T-helper 2 cell treated with Interferon-gamma antibody and Interleukin-4, amounts not matched to agents 100 ng/mL and 5 ng/mL, for 36 hours (primary cell): ENCODE measurements around the gene SLC46A2. TPM values are rescaled to one million over a fixed set of nuclear protein-coding genes. Genes with fewer than 3 reads are reported as not detected.

Source experiments
- intact Hi-C: fragments of 100-400 bp; cut with micrococcal nuclease; formaldehyde crosslinking; loops from one replicate; pipeline ENCODE4 v1.15.1; 2023
- total RNA-seq: library from RNA; stranded (reverse); gene quantifications from 2 replicates; pipeline ENCODE4 v1.2.3, GENCODE V29; 2022

SLC46A2 gene
- total RNA-seq = not detected in 2 replicates

- intact Hi-C loops = no loop called here
These were observed at the start of gene SLC46A2 for GRCh38 chr9:112890106-112891081. TSS of gene SLC46A2 (minus strand) at chr9:112890876. CDS start at chr9:112890681, 195 bp downstream.

GRCh38 chr9:112939418-112939817, 48.7 kb upstream of the SLC46A2 start:
- intact Hi-C loops = no loop called here

GRCh38 chr9:112933696-112934095, 43.0 kb upstream of the SLC46A2 start:
- intact Hi-C loops = no loop called here

- intact Hi-C loops = no loop called here
These were observed 34.5 kb upstream of the SLC46A2 start for GRCh38 chr9:112925058-112925641.

- intact Hi-C loops = no loop called here
These were observed 30.9 kb upstream of the SLC46A2 start for GRCh38 chr9:112921549-112921948.

GRCh38 chr9:112917987-112918362, 27.3 kb upstream of the SLC46A2 start:
- intact Hi-C loops = no loop called here

- intact Hi-C loops = no loop called here
These were observed 26.6 kb upstream of the SLC46A2 start for GRCh38 chr9:112917047-112917986.

- intact Hi-C loops = no loop called here
These were observed 23.8 kb upstream of the SLC46A2 start for GRCh38 chr9:112914524-112914923.

- intact Hi-C loops = no loop called here
These were observed 22.6 kb upstream of the SLC46A2 start for GRCh38 chr9:112913326-112913725.

- intact Hi-C loops = no loop called here
These were observed 22.0 kb upstream of the SLC46A2 start for GRCh38 chr9:112912636-112913035.

GRCh38 chr9:112911736-112912135, 21.1 kb upstream of the SLC46A2 start:
- intact Hi-C loops = no loop called here

GRCh38 chr9:112905084-112905483, 14.4 kb upstream of the SLC46A2 start:
- intact Hi-C loops = no loop called here

- intact Hi-C loops = no loop called here
These were observed 10.2 kb upstream of the SLC46A2 start for GRCh38 chr9:112900901-112901300.

GRCh38 chr9:112900488-112900887, 9.8 kb upstream of the SLC46A2 start:
- intact Hi-C loops = no loop called here

- intact Hi-C loops = no loop called here
These were observed 8.2 kb upstream of the SLC46A2 start for GRCh38 chr9:112898872-112899311.

GRCh38 chr9:112896131-112896530, 5.5 kb upstream of the SLC46A2 start:
- intact Hi-C loops = no loop called here

GRCh38 chr9:112894699-112895098, 4.0 kb upstream of the SLC46A2 start:
- intact Hi-C loops = no loop called here

- intact Hi-C loops = no loop called here
These were observed 3.4 kb upstream of the SLC46A2 start for GRCh38 chr9:112894041-112894440.

- intact Hi-C loops = no loop called here
These were observed 2.3 kb upstream of the SLC46A2 start for GRCh38 chr9:112892981-112893380.

- intact Hi-C loops = no loop called here
These were observed 845 bp upstream of the SLC46A2 start for GRCh38 chr9:112891521-112891920.

GRCh38 chr9:112887381-112887780, 3.3 kb downstream of the SLC46A2 start:
- intact Hi-C loops = no loop called here
